CD14-positive monocyte (primary cell): ENCODE data around the gene FRZB. TPM values are rescaled to one million over a fixed set of nuclear protein-coding genes. Genes with fewer than 3 reads are reported as not detected.

Experiments
- DNase-seq, 3 donors: peaks; one replicate each; pipeline ENCODE4 v3.0.0-alpha.2; 2011 to 2022
- H2AFZ ChIP-seq: 2 replicates; pipeline ENCODE4 v1.6.0; 2012; ENCODE audit warnings: mild to moderate bottlenecking, low read depth, low read length, inconsistent platforms; ENCODE audit not compliant: insufficient read depth, poor library complexity, severe bottlenecking
- H3K27ac ChIP-seq, 2 donors: 1 replicate in 1 of 2; 2 replicates in 1 of 2; pipeline ENCODE4 v1.5.1; 2012 to 2013; ENCODE audit warnings: low read length in 2 of 2, control low read depth in 1 of 2, inconsistent platforms in 1 of 2, low read depth in 1 of 2, mild to moderate bottlenecking in 1 of 2
- H3K27me3 ChIP-seq, 2 donors: one replicate each; pipeline versions ENCODE4 v1.6.0 to v1.6.1; 2011 to 2013; ENCODE audit warnings: low read length in 2 of 2; ENCODE audit not compliant: control insufficient read depth in 2 of 2, insufficient read depth in 2 of 2
- H3K36me3 ChIP-seq, 2 donors: replicated peaks in 1 of 2; 1 replicate in 1 of 2; 2 replicates in 1 of 2; pipeline versions ENCODE4 v1.5.1 to v1.6.1; 2012 to 2013; ENCODE audit warnings: low read length in 2 of 2, control low read depth in 1 of 2, inconsistent platforms in 1 of 2, mild to moderate bottlenecking in 1 of 2; ENCODE audit not compliant: insufficient read depth in 2 of 2, control insufficient read depth in 1 of 2
- H3K4me1 ChIP-seq, 2 donors: 1 replicate in 1 of 2; 2 replicates in 1 of 2; pipeline versions ENCODE4 v1.5.1 to v1.6.1; 2012 to 2013; ENCODE audit warnings: low read length in 2 of 2, control low read depth in 1 of 2, inconsistent platforms in 1 of 2, mild to moderate bottlenecking in 1 of 2, moderate library complexity in 1 of 2; ENCODE audit not compliant: insufficient read depth in 2 of 2, control insufficient read depth in 1 of 2
- H3K4me2 ChIP-seq: replicated peaks from 2 replicates; pipeline ENCODE3; 2012; ENCODE audit warnings: low read length, moderate library complexity, mild to moderate bottlenecking; ENCODE audit not compliant: poor library complexity, severe bottlenecking; ENCODE audit errors: extremely low read depth
- H3K4me3 ChIP-seq, 3 experiments: fragments of 200-600 bp in 1 of 3; sonication (generic) in 1 of 3; replicated peaks in 1 of 3; 1 replicate in 2 of 3; 2 replicates in 1 of 3; pipeline ENCODE4 v1.5.1; 2011 to 2013; ENCODE audit warnings: low read length in 3 of 3, mild to moderate bottlenecking in 3 of 3, control low read depth in 2 of 3, low read depth in 2 of 3, inconsistent platforms in 1 of 3, moderate library complexity in 1 of 3
- H3K79me2 ChIP-seq: 2 replicates; pipeline ENCODE4 v1.6.0; 2012; ENCODE audit warnings: mild to moderate bottlenecking, control low read depth, inconsistent platforms, low read length, moderate library complexity; ENCODE audit not compliant: insufficient read depth
- H3K9ac ChIP-seq: 2 replicates; pipeline ENCODE4 v1.6.0; 2017; ENCODE audit warnings: low read length, mild to moderate bottlenecking; ENCODE audit not compliant: insufficient read depth, poor library complexity, severe bottlenecking
- H3K9me3 ChIP-seq, 2 donors: replicated peaks in 1 of 2; 1 replicate in 1 of 2; 2 replicates in 1 of 2; pipeline versions ENCODE4 v1.5.1 to v1.6.1; 2012 to 2013; ENCODE audit warnings: low read length in 2 of 2, control low read depth in 1 of 2; ENCODE audit not compliant: control insufficient read depth in 1 of 2, insufficient read depth in 1 of 2
- H4K20me1 ChIP-seq: 2 replicates; pipeline ENCODE4 v1.6.0; 2012; ENCODE audit warnings: mild to moderate bottlenecking, low read length, control low read depth, moderate library complexity; ENCODE audit not compliant: insufficient read depth
- H3K27ac Mint-ChIP-seq, 7 donors: one replicate each; pipeline ENCODE4 v1.8.0; 2020; ENCODE audit warnings: mild to moderate bottlenecking in 7 of 7, mixed read lengths in 7 of 7, moderate library complexity in 6 of 7, inconsistent platforms in 2 of 7
- H3K27me3 Mint-ChIP-seq, 3 donors: one replicate each; pipeline ENCODE4 v1.8.0; 2021 to 2022; ENCODE audit warnings: low read depth in 3 of 3, mild to moderate bottlenecking in 3 of 3, mixed read lengths in 3 of 3, moderate library complexity in 3 of 3, inconsistent platforms in 1 of 3
- H3K36me3 Mint-ChIP-seq, 2 donors: one replicate each; pipeline ENCODE4 v1.8.0; 2020; ENCODE audit warnings: mixed read lengths in 2 of 2, inconsistent platforms in 1 of 2, mild to moderate bottlenecking in 1 of 2
- H3K4me1 Mint-ChIP-seq: one replicate; pipeline ENCODE4 v1.8.0; 2020; ENCODE audit warnings: mild to moderate bottlenecking, mixed read lengths
- H3K4me3 Mint-ChIP-seq, 2 donors: one replicate each; pipeline ENCODE4 v1.8.0; 2020; ENCODE audit warnings: mild to moderate bottlenecking in 2 of 2, mixed read lengths in 2 of 2, moderate library complexity in 1 of 2
- H3K9me3 Mint-ChIP-seq, 7 donors: one replicate each; pipeline ENCODE4 v1.8.0; 2020 to 2022; ENCODE audit warnings: mixed read lengths in 7 of 7, mild to moderate bottlenecking in 6 of 7, moderate library complexity in 6 of 7, inconsistent platforms in 2 of 7
- WGBS: methylation state at CpG from one replicate; pipeline ENCODE4 v1.1.5; 2013; ENCODE audit warnings: missing lambda C conversion rate; ENCODE audit not compliant: insufficient coverage; 5-methylcytosine and 5-hydroxymethylcytosine counted together
- intact Hi-C, 2 donors: fragments of 100-400 bp; cut with micrococcal nuclease; formaldehyde crosslinking; loops; one replicate each; pipeline versions ENCODE4 v1.15.0 to v1.15.1; 2023
- polyA plus RNA-seq, 3 donors: library from polyadenylated mRNA; depleted of rRNA in 1 of 3; unstranded in 2 of 3; stranded (reverse) in 1 of 3; fragments of 300-500 nt in 2 of 3; fragments of >200 nt in 1 of 3; fragmentation: Illumina TruSeq in 2 of 3; gene quantifications; 1 replicate in 2 of 3; 2 replicates in 1 of 3; pipeline ENCODE4 v1.2.3, GENCODE V29; 2012 to 2021
- TF ChIP-seq, protein P1 (sequence below): fragments of 200-600 bp; IDR thresholded peaks from one replicate; pipeline ENCODE4 v1.8.0; 2022; ENCODE audit warnings: antibody characterized with exemption, mild to moderate bottlenecking

Gene FRZB
- polyA plus RNA-seq, 3 donors, result not detected

DNA sequence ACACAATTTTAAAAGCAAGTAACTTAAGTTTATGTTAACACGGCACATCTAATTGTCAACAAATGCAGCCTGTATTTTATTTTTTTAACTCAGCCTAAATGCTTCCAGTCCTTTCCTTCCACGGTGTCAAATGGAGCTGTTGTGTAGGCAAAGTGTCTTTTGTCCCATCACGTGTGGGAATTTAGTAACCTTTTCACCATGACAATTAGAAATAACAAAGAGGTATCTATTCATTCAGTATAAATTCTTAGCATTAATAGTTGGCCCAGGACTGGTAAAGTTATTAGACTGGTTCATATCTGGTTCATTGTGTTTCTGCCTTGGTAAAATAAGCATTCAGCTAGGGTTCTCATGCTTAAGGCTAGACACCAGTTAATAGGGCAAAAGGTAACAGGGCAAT, 47.9 kb downstream of the FRZB start:
- H3K9me3 ChIP-seq, result no peaks in the 10 kb centered on the region
- H3K27ac ChIP-seq, result no peak overlapping the region
- H3K4me2 ChIP-seq, result no peak overlapping the region
- H3K4me1 ChIP-seq, result no peaks in the 10 kb centered on the region
- Mint-ChIP-seq H3K36me3 (no peaks in the 10 kb centered on the region), H3K4me3 (no peak overlapping the region), H3K4me1 (no peaks in the 10 kb centered on the region), H3K27ac (no peak overlapping the region), H3K9me3 (peaks cover 0 to 3% (median 0%) of the 10 kb centered on the region in 7 donors), H3K27me3 (peaks cover 0 to 6% (median 3%) of the 10 kb centered on the region in 3 donors)
- H3K9ac ChIP-seq, result no peak overlapping the region
- no peaks in the 10 kb centered on the region for H3K79me2 ChIP-seq
- H2AFZ ChIP-seq, result no peak overlapping the region
- H3K4me3 ChIP-seq, result no peak overlapping the region
- H3K27me3 ChIP-seq, result no peaks in the 10 kb centered on the region
- H3K36me3 ChIP-seq, result no peaks in the 10 kb centered on the region
- DNase-seq, result no peak
- TF ChIP-seq, protein P1, sequence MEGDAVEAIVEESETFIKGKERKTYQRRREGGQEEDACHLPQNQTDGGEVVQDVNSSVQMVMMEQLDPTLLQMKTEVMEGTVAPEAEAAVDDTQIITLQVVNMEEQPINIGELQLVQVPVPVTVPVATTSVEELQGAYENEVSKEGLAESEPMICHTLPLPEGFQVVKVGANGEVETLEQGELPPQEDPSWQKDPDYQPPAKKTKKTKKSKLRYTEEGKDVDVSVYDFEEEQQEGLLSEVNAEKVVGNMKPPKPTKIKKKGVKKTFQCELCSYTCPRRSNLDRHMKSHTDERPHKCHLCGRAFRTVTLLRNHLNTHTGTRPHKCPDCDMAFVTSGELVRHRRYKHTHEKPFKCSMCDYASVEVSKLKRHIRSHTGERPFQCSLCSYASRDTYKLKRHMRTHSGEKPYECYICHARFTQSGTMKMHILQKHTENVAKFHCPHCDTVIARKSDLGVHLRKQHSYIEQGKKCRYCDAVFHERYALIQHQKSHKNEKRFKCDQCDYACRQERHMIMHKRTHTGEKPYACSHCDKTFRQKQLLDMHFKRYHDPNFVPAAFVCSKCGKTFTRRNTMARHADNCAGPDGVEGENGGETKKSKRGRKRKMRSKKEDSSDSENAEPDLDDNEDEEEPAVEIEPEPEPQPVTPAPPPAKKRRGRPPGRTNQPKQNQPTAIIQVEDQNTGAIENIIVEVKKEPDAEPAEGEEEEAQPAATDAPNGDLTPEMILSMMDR, result no peak
- intact Hi-C loops, result no loop called here
- WGBS, result no CpG with 5 or more reads among the region's 3 CpGs
- H4K20me1 ChIP-seq, result no peaks in the 10 kb centered on the region

GRCh38 chr2:182817558-182817957, 48.9 kb downstream of the FRZB start:
- no peaks in the 10 kb centered on the region for H3K36me3 ChIP-seq
- no peak overlapping the region for H3K4me2 ChIP-seq
- H3K4me3 ChIP-seq, result no peak overlapping the region
- H2AFZ ChIP-seq, result no peak overlapping the region
- H3K27me3 Mint-ChIP-seq, result peaks cover 0 to 6% (median 3%) of the 10 kb centered on the region in 3 donors
- H3K9me3 Mint-ChIP-seq, result peaks cover 0 to 3% (median 0%) of the 10 kb centered on the region in 7 donors
- H4K20me1 ChIP-seq, result no peaks in the 10 kb centered on the region
- no peak overlapping the region for H3K27ac Mint-ChIP-seq
- intact Hi-C loops, result no loop called here
- no peak overlapping the region for H3K9ac ChIP-seq
- no peak for DNase-seq
- H3K36me3 Mint-ChIP-seq, result no peaks in the 10 kb centered on the region
- H3K4me1 Mint-ChIP-seq, result no peaks in the 10 kb centered on the region
- 83% methylated on average over 1 of the region's 2 CpGs for WGBS
- no peak overlapping the region for H3K27ac ChIP-seq
- H3K4me3 Mint-ChIP-seq, result no peak overlapping the region
- TF ChIP-seq, protein P1, result no peak
- H3K4me1 ChIP-seq, result no peaks in the 10 kb centered on the region
- H3K9me3 ChIP-seq, result no peaks in the 10 kb centered on the region
- no peaks in the 10 kb centered on the region for H3K27me3 ChIP-seq
- H3K79me2 ChIP-seq, result no peaks in the 10 kb centered on the region
